Lower leg skin (tissue), 3 donors: ENCODE measurements around the gene DNMT3A.

ENCODE experiments used
- CTCF ChIP-seq, 3 donors: fragments of 450-650 bp; IDR thresholded peaks; one replicate each; pipeline ENCODE4 v1.5.1; 2016; ENCODE audit warnings: antibody characterized with exemption in 3 of 3, mild to moderate bottlenecking in 3 of 3, moderate library complexity in 2 of 3
- POLR2A ChIP-seq, 2 donors: fragments of 450-650 bp; IDR thresholded peaks; one replicate each; pipeline ENCODE4 v1.6.1; 2016 to 2017; ENCODE audit warnings: antibody characterized with exemption in 2 of 2, mild to moderate bottlenecking in 1 of 2, moderate library complexity in 1 of 2

GRCh38 chr2:25204190-25204838 lies 137.4 kb downstream of the DNMT3A start:
- no peak for TF ChIP-seq POLR2A (IDR thresholded peaks at IDR 0.05)
- no peak for TF ChIP-seq CTCF (IDR thresholded peaks at IDR 0.05)
